ENCODE data around the gene PHGDH. TPM values are rescaled to one million over a fixed set of nuclear protein-coding genes. Genes with fewer than 3 reads are reported as not detected.

PHGDH gene
- total and polyA plus RNA-seq, 9 of the 15 experiments (the other 6 are each of a cell fraction or from before 2014, with no cell fraction given): 6.7 to 84.2 (median 36.2) TPM

DNA sequence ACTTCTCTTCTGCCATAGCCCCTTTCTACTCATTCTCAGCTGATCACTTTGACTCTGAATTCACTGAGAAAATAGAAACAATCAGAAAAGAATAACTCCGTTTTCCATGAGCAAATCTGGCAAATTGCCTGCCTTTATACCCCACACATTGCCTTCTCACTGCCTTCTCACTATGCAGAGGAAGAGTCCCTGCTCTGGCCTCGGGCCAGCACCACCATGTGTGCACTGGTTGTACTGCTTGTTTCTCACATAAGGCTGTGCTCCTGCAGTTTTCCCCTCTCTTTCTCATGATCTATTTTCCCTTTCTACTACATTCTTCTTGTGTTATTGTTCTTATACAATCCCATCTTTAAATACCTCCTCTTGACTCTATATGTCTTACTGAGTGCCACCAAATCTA lies 59.3 kb downstream of the PHGDH start:
- BruUV-seq (replicated peaks): no TSS peak
- ATAC-seq (peak; percentile 72), DNase-seq (ENCODE audit: extremely low read depth in 1 of 4, low spot score in 3 of 4) (peak in 1 of 4 experiments; percentile 10), FAIRE-seq (no peak)
- no peak overlapping the region for H3K9ac ChIP-seq (ENCODE audit: insufficient read depth in 1 of 2, low read depth in 2 of 2, low read length in 2 of 2)
- no peaks in the 10 kb centered on the region for H3K4me1 ChIP-seq (replicated peaks in 1 of 2; ENCODE audit: control insufficient read depth in 2 of 2, insufficient read depth in 2 of 2, low read length in 2 of 2)
- in situ Hi-C loops (cut with MboI): no loop called here
- POLR2A ChIA-PET: interaction anchor here (0.7 kb wide), 1 partner anchor 105 kb away, joined by 3 read pairs; no protein-coding TSS in a partner anchor
- no peak overlapping the region for H2AFZ ChIP-seq (ENCODE audit: low read depth, low read length)
- no peak overlapping the region for H3K4me2 ChIP-seq (ENCODE audit: insufficient read depth, low read length)
- H3K9me3 ChIP-seq (replicated peaks; ENCODE audit: control insufficient read depth, insufficient read depth, low read depth, low read length): no peaks in the 10 kb centered on the region
- no peak overlapping the region for H3K4me3 ChIP-seq
- H3K27me3 ChIP-seq (ENCODE audit: control insufficient read depth in 2 of 2, insufficient read depth in 2 of 2, low read length in 2 of 2): peaks cover 8 to 13% of the 10 kb centered on the region in 2 experiments
- H3K36me3 ChIP-seq (ENCODE audit: control insufficient read depth, insufficient read depth, low read length): no peaks in the 10 kb centered on the region
- CTCF ChIA-PET (ENCODE audit: low intra/inter-chr PET ratio): no interaction called here
- no peak overlapping the region for H3K27ac ChIP-seq (ENCODE audit: extremely low read depth, low read depth, low read length)
- no peaks in the 10 kb centered on the region for H3K9me1 ChIP-seq (ENCODE audit: control insufficient read depth, insufficient read depth, low read length)
- intact Hi-C loops (cut with micrococcal nuclease): no loop called here
- WGBS (ENCODE audit: insufficient coverage, low coverage, missing lambda C conversion rate): 0% methylated on average over 2 of the region's 2 CpGs
- no peaks in the 10 kb centered on the region for H4K20me1 ChIP-seq (replicated peaks; ENCODE audit: control insufficient read depth, insufficient read depth, low read length)
- peak; percentile 56 for TF ChIP-seq NFIC (IDR thresholded peaks at IDR 0.05)
- no peak for TF ChIP-seq CBX2 (IDR thresholded peaks at IDR 0.05; ENCODE audit: insufficient read depth, low read length, poor library complexity, severe bottlenecking)
- TF ChIP-seq TRIM24 (IDR thresholded peaks at IDR 0.05): no peak
- no peak for TF ChIP-seq PURB (CRISPR knock-in tag; IDR thresholded peaks at IDR 0.05; ENCODE audit: low read depth)
- TF ChIP-seq, protein P1, sequence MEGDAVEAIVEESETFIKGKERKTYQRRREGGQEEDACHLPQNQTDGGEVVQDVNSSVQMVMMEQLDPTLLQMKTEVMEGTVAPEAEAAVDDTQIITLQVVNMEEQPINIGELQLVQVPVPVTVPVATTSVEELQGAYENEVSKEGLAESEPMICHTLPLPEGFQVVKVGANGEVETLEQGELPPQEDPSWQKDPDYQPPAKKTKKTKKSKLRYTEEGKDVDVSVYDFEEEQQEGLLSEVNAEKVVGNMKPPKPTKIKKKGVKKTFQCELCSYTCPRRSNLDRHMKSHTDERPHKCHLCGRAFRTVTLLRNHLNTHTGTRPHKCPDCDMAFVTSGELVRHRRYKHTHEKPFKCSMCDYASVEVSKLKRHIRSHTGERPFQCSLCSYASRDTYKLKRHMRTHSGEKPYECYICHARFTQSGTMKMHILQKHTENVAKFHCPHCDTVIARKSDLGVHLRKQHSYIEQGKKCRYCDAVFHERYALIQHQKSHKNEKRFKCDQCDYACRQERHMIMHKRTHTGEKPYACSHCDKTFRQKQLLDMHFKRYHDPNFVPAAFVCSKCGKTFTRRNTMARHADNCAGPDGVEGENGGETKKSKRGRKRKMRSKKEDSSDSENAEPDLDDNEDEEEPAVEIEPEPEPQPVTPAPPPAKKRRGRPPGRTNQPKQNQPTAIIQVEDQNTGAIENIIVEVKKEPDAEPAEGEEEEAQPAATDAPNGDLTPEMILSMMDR (IDR thresholded peaks at IDR 0.05 in 2 of 3, conservative IDR thresholded peaks at IDR 0.05 in 1 of 3; ENCODE audit: insufficient read depth in 2 of 3, low read depth in 1 of 3, low read length in 3 of 3): 0 out of 6 replicates have a peak, but pooled peaks of 1 of the 3 experiments have one; percentile 9
- no peaks in the 10 kb centered on the region for H3K79me2 ChIP-seq (ENCODE audit: control insufficient read depth, insufficient read depth, low read length)

Data from K562 (cell line).